CD4-positive, alpha-beta T cell treated with Interleukin-2 at 100 ng/mL for 4 hours (primary cell): ENCODE results near the gene UNC13D.
A peak's percentile ranks its signal among the peaks of the same experiment; 100 is the strongest.

Source experiments
- DNase-seq: peaks from one replicate; pipeline ENCODE4 v3.0.0-alpha.2; 2020; ENCODE audit warnings: low spot score

UNC13D gene

GRCh38 chr17:75850928-75851692, 6.9 kb upstream of the UNC13D start:
- no peak for DNase-seq

GRCh38 chr17:75849724-75850123, 5.5 kb upstream of the UNC13D start:
- DNase-seq: no peak

- DNase-seq: no peak
These were observed 5.1 kb upstream of the UNC13D start for GRCh38 chr17:75849279-75849646.

GRCh38 chr17:75848523-75849278, 4.5 kb upstream of the UNC13D start:
- peak; percentile 84 for DNase-seq

GRCh38 chr17:75847614-75848522, 3.7 kb upstream of the UNC13D start:
- DNase-seq: no peak

- DNase-seq: no peak
These were observed 2.7 kb upstream of the UNC13D start for GRCh38 chr17:75846692-75847613.

GRCh38 chr17:75845933-75846691, 1.9 kb upstream of the UNC13D start:
- no peak for DNase-seq

GRCh38 chr17:75845058-75845711, 981 bp upstream of the UNC13D start:
- peak; percentile 62 for DNase-seq

GRCh38 chr17:75844530-75845057, 390 bp upstream of the UNC13D start:
- DNase-seq: no peak

GRCh38 chr17:75842963-75843576, 1.1 kb downstream of the UNC13D start:
- peak; percentile 38 for DNase-seq

GRCh38 chr17:75842411-75842810, 1.8 kb downstream of the UNC13D start:
- DNase-seq: no peak

- no peak for DNase-seq
These were observed 3.4 kb downstream of the UNC13D start for GRCh38 chr17:75840799-75841164.

GRCh38 chr17:75839942-75840798, 4.0 kb downstream of the UNC13D start:
- DNase-seq: no peak

- no peak for DNase-seq
These were observed 5.8 kb downstream of the UNC13D start for GRCh38 chr17:75838410-75838809.

GRCh38 chr17:75837899-75838298, 6.3 kb downstream of the UNC13D start:
- no peak for DNase-seq

- no peak for DNase-seq
These were observed 7.6 kb downstream of the UNC13D start for GRCh38 chr17:75836605-75837004.

- no peak for DNase-seq
These were observed 8.6 kb downstream of the UNC13D start for GRCh38 chr17:75835654-75835987.

- no peak for DNase-seq
These were observed 9.1 kb downstream of the UNC13D start for GRCh38 chr17:75834928-75835653.
